GM21360 (cell line): Measurements from ENCODE around the gene TAL1.
"Not testable (repeated sequence)": the region's sequence is repeated elsewhere in the genome, so short reads cannot be mapped to it uniquely, and the experiment has no call there.

Experiments used
- ATAC-seq: cut with Tn5 transposase; IDR thresholded peaks from one replicate; pipeline ENCODE4 v1.9.1; 2021; ENCODE audit warnings: mild to moderate bottlenecking, moderate library complexity; ENCODE audit not compliant: unreplicated experiment

The TAL1 gene

DNA sequence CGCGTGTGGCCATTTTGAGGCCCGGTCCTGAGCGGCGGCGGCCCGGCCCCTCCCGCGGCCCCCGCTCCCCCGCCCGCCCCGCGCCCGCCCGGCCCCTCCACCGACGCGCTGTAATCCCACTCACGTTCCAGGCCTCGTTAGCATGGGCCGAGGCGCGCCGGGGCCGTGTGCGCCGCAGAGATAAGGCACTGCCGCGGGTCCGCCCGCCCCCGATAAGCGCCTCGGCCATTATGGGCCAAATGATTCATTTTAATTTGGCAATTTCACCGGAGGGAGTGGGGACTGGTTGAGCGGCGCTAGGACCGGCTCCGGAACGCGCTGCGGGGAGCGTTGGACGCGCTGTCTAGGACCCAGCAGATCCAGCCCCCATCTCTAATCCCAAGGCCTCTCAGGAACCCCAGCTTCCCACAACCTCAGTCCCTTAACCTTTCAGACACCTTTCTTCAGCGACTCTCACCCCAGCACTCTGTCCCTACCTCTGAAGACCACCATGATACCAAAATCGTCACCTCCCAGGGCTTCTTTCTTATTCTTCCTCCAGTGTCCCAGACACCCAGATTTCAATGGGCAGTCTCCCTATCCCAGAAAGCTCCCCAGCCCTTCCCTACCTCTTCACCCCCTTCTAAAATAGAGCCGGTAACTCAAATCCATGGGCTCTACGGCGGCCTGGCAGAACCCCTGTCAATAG lies at the start of gene TAL1:
Gene TAL1 (minus strand): TSS at position 39 of the 688 bp plus-strand sequence. CDS start 6,337 bp downstream, outside the sequence.
- no peak for ATAC-seq

DNA sequence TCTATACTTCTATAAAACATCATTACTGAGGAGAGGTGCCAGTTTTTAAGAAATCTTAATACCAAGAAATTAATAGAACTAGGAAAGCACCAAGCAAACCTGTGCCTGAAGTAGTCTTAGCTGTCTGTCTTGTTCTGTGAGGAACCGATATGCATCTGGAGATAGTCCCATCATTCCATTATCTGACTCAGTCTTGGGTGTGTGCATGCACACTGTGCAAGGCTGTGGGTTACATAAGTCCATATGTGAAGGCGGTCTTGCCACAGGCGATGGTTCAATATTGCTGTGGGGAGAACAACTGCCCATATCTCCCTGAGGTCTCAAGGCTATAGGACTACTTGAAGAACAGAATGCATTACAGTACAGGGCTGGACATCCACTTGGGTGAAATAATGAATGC lies 48.1 kb upstream of the TAL1 start:
- ATAC-seq: no peak

GRCh38 chr1:47276850-47277249 lies 44.8 kb upstream of the TAL1 start:
- no peak for ATAC-seq

DNA sequence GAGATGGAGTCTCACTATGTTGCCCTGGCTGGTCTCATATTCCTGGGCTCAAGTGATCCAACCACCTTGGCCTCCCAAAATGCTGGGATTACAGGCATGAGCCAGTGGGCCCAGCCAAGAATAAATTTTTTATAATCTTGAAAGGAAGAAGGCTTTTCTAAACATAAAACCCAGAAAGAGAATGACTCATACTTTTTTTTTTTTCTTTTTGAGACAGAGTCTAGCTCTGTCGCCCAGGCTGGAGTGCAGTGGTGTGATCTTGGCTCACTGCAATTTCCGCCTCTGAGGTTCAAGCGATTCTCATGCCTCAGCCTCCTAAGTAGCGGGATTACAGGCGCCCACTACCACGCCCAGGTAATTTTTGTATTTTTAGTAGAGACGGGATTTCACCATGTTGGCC lies 43.8 kb upstream of the TAL1 start:
- ATAC-seq: not testable (repeated sequence)

GRCh38 chr1:47265529-47265928 lies 33.5 kb upstream of the TAL1 start:
- ATAC-seq: not testable (repeated sequence)

DNA sequence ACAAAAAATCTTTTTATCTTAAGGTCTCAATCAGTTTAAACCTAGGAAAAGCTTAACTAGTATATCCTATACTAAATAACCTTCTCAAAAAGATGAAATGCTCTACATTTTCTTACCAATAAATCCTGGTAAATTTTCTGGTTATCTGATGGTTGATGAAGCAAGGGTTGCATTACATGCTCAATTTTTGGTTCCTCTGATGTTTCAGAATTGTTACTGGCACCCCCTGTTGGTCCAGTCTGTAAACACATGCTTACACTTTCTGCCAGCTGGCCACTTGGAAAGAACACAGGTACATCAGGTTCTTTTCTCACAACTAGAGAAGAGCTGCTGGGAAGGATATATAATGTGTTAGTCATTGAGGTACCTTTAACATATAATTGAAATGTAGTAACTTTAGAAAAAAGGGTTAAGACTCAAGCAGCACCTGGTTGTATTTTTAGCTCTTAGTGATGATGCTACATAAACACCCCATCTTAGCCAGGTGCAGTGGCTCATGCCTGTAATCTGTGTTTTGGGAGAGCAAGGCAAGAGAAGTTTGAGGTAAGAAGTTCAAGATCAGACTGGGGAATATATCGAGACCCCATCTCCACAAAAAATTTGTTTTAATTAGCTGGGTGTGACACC lies 30.9 kb upstream of the TAL1 start:
- no peak for ATAC-seq

GRCh38 chr1:47257224-47257623 lies 25.2 kb upstream of the TAL1 start:
- ATAC-seq: no peak

DNA sequence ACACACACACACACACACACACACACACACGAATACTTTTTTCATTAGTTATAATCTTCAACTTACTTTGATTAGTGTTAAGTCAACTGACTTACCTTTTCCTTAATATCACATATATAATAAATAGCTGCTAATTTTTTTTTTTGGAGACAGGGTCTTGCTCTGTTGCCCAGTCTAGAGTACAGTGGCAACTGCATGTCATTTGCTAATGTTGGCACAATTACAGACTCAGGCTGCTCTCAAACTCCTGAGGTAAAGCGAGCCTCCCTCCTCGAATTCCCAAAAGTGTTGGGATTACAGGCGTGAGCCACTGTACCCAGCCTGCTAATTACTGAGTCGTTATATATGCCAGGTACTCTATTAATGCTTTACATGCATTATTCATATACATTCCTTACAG lies 20.8 kb upstream of the TAL1 start:
- no peak for ATAC-seq

GRCh38 chr1:47252369-47252768 lies 20.3 kb upstream of the TAL1 start:
- ATAC-seq: no peak

- no peak for ATAC-seq
Measured at GRCh38 chr1:47249755-47250154, 17.7 kb upstream of the TAL1 start.

GRCh38 chr1:47244339-47244862 lies 12.4 kb upstream of the TAL1 start:
- ATAC-seq: no peak

DNA sequence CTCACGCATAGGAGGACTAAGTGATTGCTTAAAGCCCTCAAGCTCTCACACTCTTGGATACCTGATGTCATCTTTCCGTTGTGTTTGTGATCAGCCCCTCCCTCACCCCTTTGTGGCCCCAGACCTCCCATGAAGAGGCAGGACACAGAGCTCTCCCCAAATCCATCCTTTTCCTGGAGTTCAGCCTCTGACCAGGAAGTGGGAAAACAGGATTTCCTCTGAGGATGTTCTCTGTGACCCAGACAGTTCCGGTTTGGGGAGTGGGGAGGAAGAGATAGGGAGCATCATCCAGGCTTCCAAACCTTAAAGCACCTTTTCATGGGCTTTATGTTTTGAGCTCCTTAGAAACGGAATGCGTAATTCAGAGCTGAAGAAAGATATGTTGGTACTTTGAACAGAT lies 11.9 kb upstream of the TAL1 start:
- no peak for ATAC-seq

DNA sequence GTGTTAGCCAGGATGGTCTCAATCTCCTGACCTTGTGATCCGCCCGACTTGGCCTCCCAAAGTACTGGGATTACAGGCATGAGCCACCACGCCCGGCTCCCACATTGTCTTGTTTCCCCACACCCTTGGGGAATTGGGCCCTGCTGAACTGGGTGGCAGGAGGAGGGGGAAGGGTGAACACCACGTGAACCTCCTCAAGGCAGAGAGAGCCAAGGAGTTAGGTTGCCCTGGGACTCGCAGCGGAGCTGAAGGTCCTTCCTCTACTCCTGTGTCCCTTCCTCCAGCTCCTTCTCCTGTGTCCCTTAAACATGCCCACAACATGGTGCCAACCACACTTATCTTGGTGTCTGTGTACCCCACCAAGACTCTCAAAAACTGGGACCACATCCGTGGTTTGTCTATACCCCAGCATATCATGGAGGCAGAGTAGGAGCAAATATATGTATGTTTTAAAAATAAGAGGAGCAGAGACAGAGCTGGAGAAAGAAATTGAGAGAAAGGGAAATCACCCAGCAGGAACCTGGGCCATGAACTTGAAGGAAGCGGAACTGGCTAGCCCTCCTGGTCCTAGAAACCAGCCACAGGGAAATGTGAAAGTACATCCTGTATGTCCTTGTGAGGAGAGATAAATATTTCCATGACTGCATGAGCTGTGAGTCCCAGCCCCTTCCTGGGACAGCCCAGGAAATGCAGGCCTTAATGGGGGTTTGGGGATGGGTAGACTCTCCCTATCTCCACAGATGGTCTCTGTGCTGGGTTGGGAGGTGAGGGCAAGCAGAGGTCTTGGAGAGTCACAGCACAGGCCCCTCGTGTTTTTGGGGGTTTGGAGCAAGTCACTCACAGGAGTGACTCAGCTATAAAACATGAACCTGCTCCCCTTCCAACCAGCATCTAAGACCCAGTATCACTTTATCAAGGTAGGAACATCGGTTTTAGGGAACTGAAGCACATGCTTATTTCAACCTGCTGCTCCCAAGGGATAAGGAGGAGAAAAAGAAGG lies 9.4 kb upstream of the TAL1 start:
- ATAC-seq: no peak

DNA sequence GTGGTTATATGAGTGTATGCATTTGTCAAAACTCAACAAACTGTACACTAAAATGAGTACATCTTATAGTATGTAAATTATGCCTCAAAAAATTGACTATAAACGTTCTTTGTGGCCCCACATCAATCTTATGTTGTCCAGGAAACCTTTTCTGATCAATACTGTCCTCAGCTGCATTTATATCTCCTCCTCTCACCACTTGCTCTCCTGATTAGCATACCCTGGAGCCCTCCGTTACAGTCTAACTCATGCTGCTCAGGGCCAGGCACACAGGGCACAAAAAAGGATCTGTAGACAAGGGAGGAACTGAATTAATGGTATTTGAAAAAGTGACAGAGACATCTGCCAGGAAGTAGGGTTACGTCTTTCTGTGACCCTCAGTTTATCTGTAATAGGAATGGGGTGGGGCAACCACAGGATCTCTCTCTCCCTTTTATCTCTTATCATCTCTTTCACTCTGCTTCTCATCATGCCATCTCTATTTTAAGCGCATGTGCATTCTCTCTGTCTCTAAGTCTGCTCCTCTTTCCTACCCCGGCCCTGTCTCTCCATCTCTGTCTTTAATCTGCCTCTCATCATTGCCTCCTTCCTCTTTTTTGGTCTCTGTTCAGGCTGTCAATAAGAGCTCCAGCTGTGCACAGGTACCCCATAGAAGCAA lies 7.0 kb upstream of the TAL1 start:
- no peak for ATAC-seq

GRCh38 chr1:47235806-47236205 lies 3.8 kb upstream of the TAL1 start:
- ATAC-seq: no peak

- no peak for ATAC-seq
Measured at GRCh38 chr1:47235241-47235681, 3.2 kb upstream of the TAL1 start.

- no peak for ATAC-seq
Measured at GRCh38 chr1:47233186-47233585, 1.2 kb upstream of the TAL1 start.

DNA sequence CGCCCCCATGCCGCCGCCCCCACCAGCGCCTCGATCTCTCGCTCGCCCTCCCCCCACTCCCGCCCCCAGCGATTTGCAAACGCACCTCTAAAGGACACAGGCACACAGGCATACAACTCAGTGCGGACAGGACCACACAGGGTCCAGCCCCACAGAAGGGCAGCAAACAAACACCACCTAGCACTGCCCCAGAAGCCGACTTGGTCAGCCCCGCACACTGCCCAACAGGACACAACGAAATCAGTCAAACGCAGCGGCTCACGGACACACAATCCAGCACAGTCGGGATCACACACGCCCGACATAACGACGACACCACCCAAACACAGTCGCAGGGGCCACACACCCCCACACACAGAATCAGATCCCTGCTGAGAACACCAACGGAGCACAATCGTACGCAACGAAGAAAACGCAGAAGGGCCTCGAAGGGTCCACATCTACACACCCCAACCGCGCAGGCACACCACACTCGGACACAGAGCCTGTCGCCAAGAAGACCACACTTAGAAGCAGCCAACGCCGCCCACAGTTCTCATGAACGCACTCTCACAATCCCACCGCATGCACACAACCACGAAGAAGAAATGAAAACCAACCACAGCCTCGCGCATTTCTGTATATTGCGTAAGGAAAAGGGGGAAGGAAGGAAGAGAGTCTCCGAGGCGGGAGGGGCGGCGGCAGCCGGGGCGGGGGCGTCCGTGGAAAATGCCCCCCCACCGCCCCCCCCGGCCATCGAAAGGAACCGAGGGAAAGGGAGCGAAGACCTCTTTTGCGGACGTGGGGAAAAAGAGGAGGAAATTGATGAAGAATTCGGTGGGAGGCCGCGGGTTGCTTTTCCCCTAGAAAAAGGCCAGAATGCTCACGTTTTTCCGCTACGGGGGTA lies 481 bp downstream of the TAL1 start:
- ATAC-seq: no peak

GRCh38 chr1:47230692-47231300 lies 1.2 kb downstream of the TAL1 start:
- ATAC-seq: no peak
